Measurements from ENCODE around the gene EDC4. TPM values are rescaled to one million over a fixed set of nuclear protein-coding genes. Genes with fewer than 3 reads are reported as not detected.
"Not testable (repeated sequence)": the region's sequence is repeated elsewhere in the genome, so short reads cannot be mapped to it uniquely, and the experiment has no call there.

Gene EDC4
- total RNA-seq, 1 experiment from 2014 or later, result 85.8 TPM

DNA sequence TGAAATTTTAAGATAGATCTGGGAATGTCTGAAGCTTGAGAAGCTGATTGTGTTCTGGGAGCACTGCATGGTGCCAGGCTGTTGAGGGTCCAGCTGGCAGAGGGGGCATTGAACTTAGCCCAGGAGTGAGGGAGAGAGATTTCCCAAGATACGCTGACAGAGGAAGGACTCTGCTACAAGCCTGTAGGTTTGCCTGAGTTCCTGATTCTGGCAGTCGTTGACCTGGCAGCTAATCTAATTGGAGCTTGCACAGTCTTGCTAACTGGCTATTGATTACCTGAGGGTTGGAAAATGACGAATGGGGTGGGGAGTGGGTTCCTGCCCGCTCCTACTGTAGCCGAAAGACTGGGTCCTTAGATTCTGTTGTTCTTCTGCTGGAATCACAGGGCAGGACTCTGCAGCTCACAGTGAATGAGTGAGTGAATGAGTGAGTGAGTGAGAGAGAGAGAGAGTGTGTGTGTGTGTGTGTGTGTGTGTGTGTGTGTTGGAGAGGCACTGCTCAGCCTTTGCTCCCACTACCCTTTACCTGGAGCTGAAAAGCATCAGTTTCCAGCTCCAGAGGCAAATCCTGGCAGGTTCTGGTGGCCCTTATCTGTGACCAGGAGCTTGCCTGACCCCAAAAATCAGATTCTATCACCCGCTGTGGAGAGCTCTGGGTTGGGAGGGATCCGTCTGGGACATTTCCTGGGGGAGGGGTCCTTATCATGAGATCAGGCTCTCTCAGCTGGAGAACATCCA, 42.1 kb downstream of the EDC4 start:
- no TSS peak for BruUV-seq (replicated peaks)
- TF ChIP-seq CTCF (IDR thresholded peaks at IDR 0.05; ENCODE audit: unreplicated experiment), result no peak
- no peaks in the 10 kb centered on the region for H3K27me3 Mint-ChIP-seq (ENCODE audit: unreplicated experiment)
- no peak overlapping the region for H3K27ac Mint-ChIP-seq (ENCODE audit: unreplicated experiment)
- no peak overlapping the region for H3K4me3 Mint-ChIP-seq (ENCODE audit: low read depth, unreplicated experiment)
- no peaks in the 10 kb centered on the region for H3K9me3 Mint-ChIP-seq (ENCODE audit: low read depth, unreplicated experiment)
- DNase-seq, result no peak
- CTCF ChIA-PET, result interaction anchor here (0.6 to 0.7 kb wide), 2 partner anchors 52 to 872 kb away, joined by 3 to 5 read pairs; no protein-coding TSS in a partner anchor
- H3K4me1 Mint-ChIP-seq (ENCODE audit: low read depth, unreplicated experiment), result peaks cover 8% of the 10 kb centered on the region
- H3K36me3 Mint-ChIP-seq (ENCODE audit: insufficient read depth, unreplicated experiment), result peaks cover 42% of the 10 kb centered on the region
- intact Hi-C loops (cut with micrococcal nuclease; ENCODE audit: unreplicated experiment), result no loop called here

- H3K27ac Mint-ChIP-seq (ENCODE audit: unreplicated experiment); BruUV-seq (replicated peaks); H3K9me3 Mint-ChIP-seq (ENCODE audit: low read depth, unreplicated experiment); DNase-seq; H3K4me1 Mint-ChIP-seq (ENCODE audit: low read depth, unreplicated experiment); H3K4me3 Mint-ChIP-seq (ENCODE audit: low read depth, unreplicated experiment); intact Hi-C loops (cut with micrococcal nuclease; ENCODE audit: unreplicated experiment); H3K27me3 Mint-ChIP-seq (ENCODE audit: unreplicated experiment): not testable (repeated sequence)
- CTCF ChIA-PET, result interaction anchor here (0.7 kb wide), 1 partner anchor 52 kb away, joined by 3 read pairs; no protein-coding TSS in a partner anchor
- H3K36me3 Mint-ChIP-seq (ENCODE audit: insufficient read depth, unreplicated experiment), result peaks cover 41% of the 10 kb centered on the region
Observed at GRCh38 chr16:67915496-67915769, 42.6 kb downstream of the EDC4 start.

DNA sequence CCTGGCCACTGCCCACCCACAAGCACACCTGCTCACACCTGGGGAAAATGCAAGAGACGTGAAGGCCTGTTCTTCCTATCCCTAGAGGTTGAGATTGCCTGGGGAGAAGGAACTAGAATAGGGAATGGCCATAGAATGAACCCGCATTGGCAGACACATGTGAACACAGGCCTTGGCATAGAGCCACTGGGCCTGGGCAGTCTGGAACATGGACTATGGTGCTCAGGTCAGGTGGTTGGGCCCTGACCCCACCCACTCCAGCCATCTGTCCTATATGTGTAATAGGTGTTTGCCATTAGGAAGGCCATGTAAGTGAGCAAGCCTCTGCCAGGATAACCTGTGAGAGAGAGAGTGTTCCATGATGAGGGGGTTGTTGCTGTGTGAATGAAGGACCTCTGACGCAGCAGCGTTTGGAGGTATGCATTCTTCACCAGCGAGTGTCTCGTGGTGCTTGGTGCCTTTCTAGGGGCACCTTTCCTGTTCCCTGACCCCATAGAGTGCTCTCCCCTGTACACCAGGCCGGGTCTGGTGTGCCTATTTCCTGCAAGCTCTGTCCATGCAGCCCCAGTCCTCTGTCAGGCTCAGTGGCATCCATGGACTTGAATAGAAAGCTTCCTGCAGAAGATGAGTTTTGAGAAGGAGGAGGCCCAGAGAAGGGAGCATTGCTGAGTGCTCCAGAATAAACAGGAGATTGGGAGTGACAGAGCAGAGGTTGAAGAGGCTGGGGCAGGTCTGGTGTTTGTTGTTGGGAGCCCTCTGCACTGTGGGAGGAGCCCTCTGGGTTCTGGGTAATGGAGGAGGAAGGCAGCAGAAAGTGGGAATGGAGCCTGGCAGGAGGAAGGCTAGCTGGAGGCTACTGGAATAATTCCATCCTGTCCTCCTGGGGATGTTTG, 43.2 kb downstream of the EDC4 start:
- H3K27ac Mint-ChIP-seq (ENCODE audit: unreplicated experiment), result no peak overlapping the region
- TF ChIP-seq CTCF (IDR thresholded peaks at IDR 0.05; ENCODE audit: unreplicated experiment), result no peak

GRCh38 chr16:67917140-67917851, 44.4 kb downstream of the EDC4 start:
- Mint-ChIP-seq H3K27ac (ENCODE audit: unreplicated experiment) (no peak overlapping the region), H3K36me3 (ENCODE audit: insufficient read depth, unreplicated experiment) (peaks cover 27% of the 10 kb centered on the region), H3K4me1 (ENCODE audit: low read depth, unreplicated experiment) (peaks cover 8% of the 10 kb centered on the region), H3K9me3 (ENCODE audit: low read depth, unreplicated experiment) (no peaks in the 10 kb centered on the region), H3K27me3 (ENCODE audit: unreplicated experiment) (no peaks in the 10 kb centered on the region), H3K4me3 (ENCODE audit: low read depth, unreplicated experiment) (no peak overlapping the region)
- no peak for DNase-seq
- TF ChIP-seq CTCF (IDR thresholded peaks at IDR 0.05; ENCODE audit: unreplicated experiment), result no peak
- CTCF ChIA-PET, result no interaction called here
- intact Hi-C loops (cut with micrococcal nuclease; ENCODE audit: unreplicated experiment), result no loop called here
- BruUV-seq (replicated peaks), result no TSS peak

More for the DNA sequence above, 43.2 kb downstream of the EDC4 start:
- no TSS peak for BruUV-seq (replicated peaks)
- CTCF ChIA-PET, result interaction anchor here (0.7 kb wide), 1 partner anchor 53 kb away, joined by 3 read pairs; no protein-coding TSS in a partner anchor
- Mint-ChIP-seq H3K4me1 (ENCODE audit: low read depth, unreplicated experiment) (peaks cover 8% of the 10 kb centered on the region), H3K4me3 (ENCODE audit: low read depth, unreplicated experiment) (no peak overlapping the region), H3K9me3 (ENCODE audit: low read depth, unreplicated experiment) (no peaks in the 10 kb centered on the region), H3K36me3 (ENCODE audit: insufficient read depth, unreplicated experiment) (peaks cover 38% of the 10 kb centered on the region), H3K27me3 (ENCODE audit: unreplicated experiment) (no peaks in the 10 kb centered on the region)
- intact Hi-C loops (cut with micrococcal nuclease; ENCODE audit: unreplicated experiment), result no loop called here
- no peak for DNase-seq

Data from Calu3 (cell line).